ENCODE data around the gene SMURF1.
A peak's percentile ranks its signal among the peaks of the same experiment; 100 is the strongest.

Gene SMURF1

GRCh38 chr7:99141841-99142726 lies 1.8 kb downstream of the SMURF1 start:
- peak; percentile 50 for DNase-seq

- DNase-seq: peak; percentile 23
Measured at GRCh38 chr7:99141334-99141733, 2.6 kb downstream of the SMURF1 start.

- DNase-seq: no peak
Measured at GRCh38 chr7:99140813-99141212, 3.1 kb downstream of the SMURF1 start.

- DNase-seq: peak; percentile 30
Measured at GRCh38 chr7:99139036-99139435, 4.9 kb downstream of the SMURF1 start.

DNA sequence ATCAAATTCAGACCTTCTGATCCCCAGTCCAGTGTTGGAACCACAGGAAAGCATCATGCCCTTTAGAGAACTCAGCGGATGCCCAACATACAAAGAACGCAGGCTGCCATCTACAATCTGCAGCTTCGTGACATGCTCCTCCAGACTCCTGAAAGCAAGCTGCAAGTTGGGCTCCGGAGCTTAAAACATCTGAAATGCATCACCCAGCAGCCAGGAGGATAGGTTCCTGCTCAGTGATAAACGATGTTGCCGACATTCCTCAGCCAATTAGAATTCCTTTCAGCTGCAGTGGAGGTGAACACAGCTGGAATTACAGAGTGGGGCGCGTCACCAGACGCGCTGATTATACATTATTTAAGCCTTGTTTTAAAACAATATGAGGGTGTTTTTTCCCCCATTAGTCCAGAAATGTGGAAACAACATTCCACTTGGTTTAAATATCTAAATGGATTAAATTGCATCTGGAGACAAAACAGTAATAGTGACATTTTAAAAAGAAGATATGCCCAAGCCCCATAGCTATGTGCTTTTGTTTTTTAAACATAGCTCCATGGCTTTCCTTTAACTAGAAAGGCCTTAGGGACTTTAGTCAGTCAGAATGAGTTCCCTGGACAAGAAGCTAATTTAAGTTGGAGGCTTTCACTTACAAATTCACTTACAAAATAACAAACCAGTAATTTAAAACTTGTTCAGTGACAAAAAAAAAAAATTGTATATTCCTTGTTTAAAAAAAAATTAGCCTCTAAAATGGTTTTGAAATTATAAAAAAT lies 6.3 kb downstream of the SMURF1 start:
- DNase-seq: no peak

GRCh38 chr7:99135938-99136337 lies 8.0 kb downstream of the SMURF1 start:
- DNase-seq: no peak

- DNase-seq: no peak
Measured at GRCh38 chr7:99133766-99134564, 9.9 kb downstream of the SMURF1 start.

DNA sequence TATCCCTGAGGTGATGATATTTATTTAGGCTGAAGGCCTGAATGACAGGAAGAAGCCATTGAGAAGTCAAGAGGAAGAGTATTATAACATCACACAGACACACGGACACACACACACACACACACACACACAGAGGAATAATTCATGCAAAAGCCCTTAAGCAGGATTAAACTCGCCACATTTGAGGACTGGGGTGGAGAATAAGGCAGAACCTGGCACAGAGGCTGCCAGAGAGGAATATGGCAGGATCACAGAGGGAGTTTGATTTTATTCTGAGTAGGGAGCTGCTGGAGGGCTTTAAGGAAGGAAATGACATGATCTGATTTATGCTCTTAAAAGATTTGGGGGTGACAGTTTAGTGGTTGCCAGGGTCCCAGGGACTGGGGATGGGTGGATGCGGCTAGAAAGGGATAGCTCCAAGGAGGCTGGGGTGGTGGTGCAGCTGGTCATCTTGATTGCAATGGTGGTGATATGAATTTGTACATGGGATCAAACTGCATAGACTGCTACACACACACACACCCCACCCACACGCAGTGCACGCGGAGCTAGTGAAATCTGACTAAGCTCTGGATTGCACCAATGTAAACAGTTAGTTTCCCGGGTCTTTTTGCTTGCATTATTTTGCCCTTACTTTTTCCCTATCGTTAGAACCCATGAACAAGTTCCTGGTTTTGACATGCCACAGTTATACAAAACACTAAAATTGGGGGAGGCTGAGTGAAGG lies 11.2 kb downstream of the SMURF1 start:
- peak; percentile 53 for DNase-seq

GRCh38 chr7:99131290-99131689 lies 12.6 kb downstream of the SMURF1 start:
- DNase-seq: no peak

GRCh38 chr7:99129536-99129935 lies 14.4 kb downstream of the SMURF1 start:
- no peak for DNase-seq

DNA sequence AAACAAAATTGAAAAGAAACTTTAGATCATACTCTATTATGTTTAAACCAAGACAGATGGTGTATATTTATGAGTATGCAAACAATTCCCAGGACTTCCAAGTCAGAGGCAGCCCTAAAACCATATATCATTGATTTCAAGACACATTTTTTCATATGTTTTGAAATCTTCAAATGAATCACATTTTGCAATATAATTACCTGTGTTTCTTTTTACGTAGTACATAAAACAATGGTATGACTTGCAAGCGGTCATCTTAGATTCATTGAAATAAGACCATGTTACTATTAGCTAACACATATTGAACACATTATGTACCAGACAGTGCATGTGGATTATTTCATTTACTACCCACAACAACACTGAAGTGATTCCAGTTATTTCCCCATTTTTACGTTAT lies 14.9 kb downstream of the SMURF1 start:
- peak; percentile 32 for DNase-seq

DNA sequence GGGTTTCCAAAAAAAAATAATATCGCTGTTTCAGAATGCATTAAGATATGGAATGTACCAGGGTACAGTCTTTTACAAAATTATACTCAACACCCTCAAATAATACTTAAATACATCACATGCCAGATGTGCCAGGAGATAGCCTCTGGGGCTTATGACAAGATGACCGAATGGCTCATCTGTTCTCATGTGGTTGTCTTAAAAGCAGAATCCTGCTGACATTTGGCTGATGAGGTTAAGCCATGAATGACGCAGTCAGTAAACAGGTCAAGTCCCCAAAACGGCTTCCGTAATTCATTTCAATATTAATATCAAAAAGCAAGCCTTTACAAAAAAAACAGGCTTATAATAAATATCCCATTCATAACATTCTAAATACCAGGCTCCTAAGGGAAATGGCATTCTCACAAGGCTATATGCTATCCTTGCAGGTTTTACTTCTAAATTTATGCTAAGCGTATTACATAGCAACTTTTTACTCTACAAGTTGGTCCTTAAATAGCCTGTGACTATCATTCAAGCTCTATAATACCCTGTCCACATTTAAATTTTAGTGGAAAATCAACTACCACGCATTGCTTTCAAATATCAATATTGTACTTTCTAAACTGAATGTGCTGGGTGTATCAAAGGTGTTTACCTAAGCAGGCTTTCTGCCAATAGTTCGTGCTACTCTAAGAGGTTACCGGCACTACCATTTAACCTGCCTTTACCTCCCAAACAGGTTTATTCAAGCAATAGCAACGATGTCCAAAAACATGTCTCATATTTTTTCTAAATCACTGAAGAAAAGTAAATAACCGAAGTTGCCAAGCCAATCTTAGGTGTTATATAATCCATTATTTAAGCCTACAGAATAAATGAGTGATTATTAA lies 15.6 kb downstream of the SMURF1 start:
- DNase-seq: no peak

GRCh38 chr7:99127636-99128035 lies 16.3 kb downstream of the SMURF1 start:
- DNase-seq: no peak

DNA sequence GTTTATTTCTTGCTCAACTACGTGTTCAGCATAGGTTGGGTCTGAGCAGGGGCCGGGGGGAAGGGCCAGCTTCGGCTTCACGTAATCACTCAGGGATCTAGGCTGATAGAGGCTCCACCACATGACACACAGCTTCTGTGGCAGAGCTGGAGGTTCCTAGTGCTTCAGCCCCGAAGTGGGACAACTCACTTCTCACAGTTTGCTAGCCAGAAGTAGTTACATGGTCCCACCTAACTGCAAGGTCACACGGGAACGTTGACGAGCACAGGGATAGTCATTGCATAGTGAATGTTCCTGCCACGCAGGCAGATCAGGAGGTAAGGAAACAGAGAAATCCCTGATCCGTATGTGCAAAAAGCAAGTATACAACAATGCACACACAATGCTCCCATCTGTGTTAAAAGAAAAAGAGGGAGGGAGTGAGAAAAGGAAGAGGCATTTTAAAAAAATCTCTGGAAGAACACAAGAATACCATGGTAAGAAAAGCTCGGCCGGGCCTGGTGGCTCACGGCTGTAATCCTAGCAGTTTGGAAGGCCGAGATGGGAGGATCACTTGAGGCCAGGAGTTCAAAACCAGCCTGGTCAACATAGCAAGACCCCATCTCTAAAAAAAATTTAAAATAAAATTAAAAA lies 16.9 kb downstream of the SMURF1 start:
- DNase-seq: no peak

DNA sequence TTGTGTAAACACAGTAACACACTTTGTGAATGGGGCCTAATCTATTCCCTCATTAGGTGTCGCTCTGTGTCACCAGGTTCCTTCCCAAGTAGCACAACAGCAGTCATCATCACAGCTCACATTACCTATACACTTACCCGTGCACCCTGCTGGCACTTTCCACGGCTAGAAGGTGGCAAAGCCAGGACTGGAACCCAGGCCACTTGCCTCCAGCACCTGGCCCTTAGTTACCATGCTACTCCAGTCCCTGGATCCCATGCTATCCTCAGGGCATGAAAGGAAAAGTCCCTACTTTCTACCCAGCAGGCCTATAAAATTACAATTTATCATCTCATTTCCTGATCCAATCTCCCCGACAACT lies 18.4 kb downstream of the SMURF1 start:
- no peak for DNase-seq

DNA sequence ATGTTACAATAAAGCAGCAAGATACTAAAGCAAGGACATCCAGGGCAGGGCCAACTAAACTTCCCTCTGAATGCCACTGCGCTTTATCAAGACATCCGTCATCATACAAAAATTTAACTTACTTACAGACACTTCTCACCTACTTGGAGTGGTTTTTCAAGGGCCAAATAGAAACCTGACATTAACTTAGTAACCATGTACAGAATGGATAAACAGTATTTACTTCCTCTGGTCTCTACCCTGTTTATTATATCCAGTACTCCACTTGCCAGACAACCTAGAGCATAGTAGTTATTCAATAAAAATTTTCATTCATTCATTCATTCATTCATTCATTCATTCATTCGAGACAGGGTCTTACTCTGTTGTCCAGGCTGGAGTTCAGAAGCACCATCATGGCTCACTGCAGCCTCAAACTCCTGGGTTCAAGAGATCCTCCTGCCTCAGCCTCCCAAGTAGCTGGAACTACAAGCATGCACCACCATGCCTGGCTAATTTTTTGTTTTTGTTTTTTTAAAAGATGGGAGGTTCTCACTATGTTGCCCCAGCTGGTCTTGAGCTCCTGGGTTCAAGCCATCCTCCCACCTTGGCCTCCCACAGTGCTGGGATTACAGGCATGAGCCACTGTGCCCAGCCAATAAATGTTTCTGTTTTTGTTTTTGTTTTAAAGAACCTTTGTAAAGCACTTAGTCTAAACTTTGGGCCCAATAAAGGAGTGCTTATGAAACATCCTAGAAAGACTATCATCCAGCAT lies 19.0 kb downstream of the SMURF1 start:
- DNase-seq: no peak

GRCh38 chr7:99124236-99124635 lies 19.7 kb downstream of the SMURF1 start:
- DNase-seq: no peak

- DNase-seq: peak; percentile 52
Measured at GRCh38 chr7:99123571-99124033, 20.3 kb downstream of the SMURF1 start.

- no peak for DNase-seq
Measured at GRCh38 chr7:99122762-99123161, 21.1 kb downstream of the SMURF1 start.

DNA sequence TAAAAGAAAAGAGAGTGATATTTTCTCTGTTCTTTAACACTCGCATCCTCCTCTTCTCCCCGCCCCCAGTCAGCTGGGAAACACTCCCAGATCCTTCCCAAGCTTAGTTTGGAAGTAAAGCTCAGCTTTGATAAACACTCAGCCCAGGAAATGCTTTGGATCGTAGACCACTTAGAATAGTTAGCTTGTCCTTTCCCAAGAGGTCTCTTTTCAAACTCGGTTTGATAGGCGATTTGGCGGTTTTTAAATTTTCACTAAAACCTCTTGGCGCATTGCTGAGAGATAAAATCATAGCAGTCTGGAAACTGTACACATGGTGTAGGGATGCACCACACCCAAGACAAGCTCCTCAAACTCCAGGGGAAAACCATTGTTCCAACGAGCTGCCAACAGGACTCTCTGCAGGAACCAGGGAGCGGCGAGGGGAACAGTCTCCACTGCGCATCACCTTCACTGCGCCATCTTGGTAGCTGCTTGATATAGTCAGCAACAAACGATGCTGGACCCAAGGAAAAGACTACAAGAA lies 22.3 kb downstream of the SMURF1 start:
- DNase-seq: no peak

Data from inflammatory macrophage treated with lipopolysaccharide for 4 hours (primary cell).